Kidney epithelial cell (primary cell): Measurements from ENCODE around the gene BAIAP2L1. TPM values are rescaled to one million over a fixed set of nuclear protein-coding genes. Genes with fewer than 3 reads are reported as not detected.

Experiments used
- DNase-seq: peaks from one replicate; pipeline ENCODE4 v3.0.0-alpha.2; 2010; ENCODE audit warnings: low read depth
- H3K27me3 ChIP-seq: 2 replicates; pipeline ENCODE4 v1.6.0; 2011; ENCODE audit warnings: low read length; ENCODE audit not compliant: control insufficient read depth, insufficient read depth
- H3K36me3 ChIP-seq: 2 replicates; pipeline ENCODE4 v1.5.1; 2011; ENCODE audit warnings: low read length; ENCODE audit not compliant: control insufficient read depth, insufficient read depth
- H3K4me3 ChIP-seq: 2 replicates; pipeline ENCODE4 v1.5.1; 2011; ENCODE audit warnings: low read depth, mild to moderate bottlenecking, control low read depth, low read length
- CTCF ChIP-seq: IDR thresholded peaks from 2 replicates; pipeline ENCODE4 v1.5.1; 2011; ENCODE audit warnings: mild to moderate bottlenecking, moderate library complexity, low read length, control low read depth, inconsistent platforms; ENCODE audit not compliant: insufficient read depth, poor library complexity, severe bottlenecking
- total RNA-seq: library from RNA; depleted of rRNA; stranded (reverse); fragments of >200 nt; gene quantifications from 2 replicates; pipeline ENCODE4 v1.2.3, GENCODE V29; 2015

Gene BAIAP2L1
- total RNA-seq, 1 donor from 2014 or later, result 32.5 TPM

DNA sequence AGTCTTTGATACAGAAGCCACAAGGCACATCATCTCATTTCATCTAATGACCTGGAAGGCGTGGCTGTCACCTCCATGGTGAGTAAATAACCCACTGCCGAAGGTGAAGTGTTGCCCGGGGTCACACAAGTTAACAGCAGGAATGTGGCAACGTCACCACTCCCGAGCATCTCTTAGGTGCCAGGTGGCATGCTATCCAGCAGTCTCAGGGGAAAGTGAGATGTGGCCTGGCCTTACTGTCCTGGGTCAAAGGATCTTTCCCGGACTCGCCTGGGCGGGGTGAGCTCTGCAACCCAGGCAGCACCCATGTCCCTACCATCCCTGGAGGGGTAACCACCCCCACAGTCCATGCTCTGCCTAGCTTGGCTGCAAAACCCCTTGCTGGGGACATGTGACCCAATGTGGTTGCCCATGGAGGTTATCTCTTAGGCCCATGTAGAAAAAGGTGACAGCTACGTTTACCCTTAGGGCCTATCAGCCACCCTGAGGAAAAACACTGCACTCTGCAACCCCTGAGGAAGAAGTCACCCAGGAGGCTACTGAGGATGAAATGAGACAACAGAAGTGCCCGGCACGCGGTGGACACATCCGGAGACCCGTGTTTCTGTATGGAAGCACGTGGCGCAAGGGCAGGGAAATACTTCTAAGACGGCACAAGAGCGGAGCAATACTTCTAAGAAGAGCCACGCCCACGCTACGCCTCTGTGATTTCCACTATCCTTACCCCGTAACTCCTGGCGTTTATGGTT lies 52.0 kb downstream of the BAIAP2L1 start:
- H3K27me3 ChIP-seq, result no peaks in the 10 kb centered on the region
- H3K36me3 ChIP-seq, result no peaks in the 10 kb centered on the region
- TF ChIP-seq CTCF, result no peak
- DNase-seq, result no peak
- no peak overlapping the region for H3K4me3 ChIP-seq

DNA sequence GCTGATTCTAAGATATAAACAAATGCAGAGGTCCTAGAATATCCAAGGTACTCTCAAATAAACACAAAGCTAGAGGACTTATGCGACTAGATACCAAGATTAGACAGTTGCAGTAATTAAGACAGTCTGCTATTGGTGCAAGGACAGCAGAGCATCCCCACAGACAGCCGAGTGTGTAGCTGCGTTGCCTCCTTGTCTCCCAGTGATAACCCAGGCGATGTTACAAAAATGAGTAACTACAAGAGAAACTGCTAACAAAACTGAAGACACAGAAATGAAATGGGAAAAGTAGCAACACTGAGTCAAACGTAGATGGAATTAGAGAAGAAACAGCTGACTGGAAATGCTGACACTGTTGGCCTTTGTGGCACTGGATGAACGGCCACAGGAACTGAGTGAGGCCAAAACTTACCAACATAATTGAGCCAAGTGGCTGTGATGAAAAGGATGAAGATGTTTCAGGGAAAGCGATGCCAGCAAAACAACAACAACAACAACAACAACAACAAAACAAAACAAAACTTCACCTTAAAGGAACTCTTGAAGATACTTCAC lies 54.3 kb downstream of the BAIAP2L1 start:
- Histone ChIP-seq H3K36me3 (no peaks in the 10 kb centered on the region), H3K4me3 (no peak overlapping the region), H3K27me3 (no peaks in the 10 kb centered on the region)
- TF ChIP-seq CTCF, result no peak
- no peak for DNase-seq

GRCh38 chr7:98341106-98341505 lies 59.8 kb downstream of the BAIAP2L1 start:
- H3K4me3 ChIP-seq, result no peak overlapping the region
- no peak for DNase-seq
- no peaks in the 10 kb centered on the region for H3K27me3 ChIP-seq
- no peaks in the 10 kb centered on the region for H3K36me3 ChIP-seq
- no peak for TF ChIP-seq CTCF

DNA sequence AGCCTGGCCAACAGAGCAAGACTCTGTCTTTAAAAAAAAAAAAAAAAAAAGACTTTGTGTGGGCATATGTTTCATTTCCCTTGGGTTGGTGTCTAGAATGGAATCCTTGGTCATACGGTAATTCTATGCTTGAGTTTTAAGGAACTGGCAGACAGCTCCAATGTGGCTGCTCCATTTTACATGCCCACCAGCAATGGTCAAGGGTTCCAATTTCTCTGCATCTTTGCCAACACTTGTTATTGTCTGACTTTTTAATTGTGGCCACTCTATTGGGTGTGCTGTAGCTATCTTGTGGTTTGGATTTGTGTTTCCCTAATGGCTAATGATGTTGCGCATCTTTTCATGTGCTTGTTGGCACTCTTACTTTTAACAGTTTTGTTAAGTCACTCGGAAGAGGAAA lies 61.8 kb downstream of the BAIAP2L1 start:
- no peak for DNase-seq
- Histone ChIP-seq H3K4me3 (no peak overlapping the region), H3K36me3 (no peaks in the 10 kb centered on the region), H3K27me3 (no peaks in the 10 kb centered on the region)
- TF ChIP-seq CTCF, result no peak

GRCh38 chr7:98338441-98338840 lies 62.4 kb downstream of the BAIAP2L1 start:
- H3K36me3 ChIP-seq, result no peaks in the 10 kb centered on the region
- no peak overlapping the region for H3K4me3 ChIP-seq
- no peak for TF ChIP-seq CTCF
- no peak for DNase-seq
- no peaks in the 10 kb centered on the region for H3K27me3 ChIP-seq
